HG02678 (cell line): ENCODE results near the gene SAP30BP.

Experiments
- ATAC-seq: cut with Tn5 transposase; IDR thresholded peaks from one replicate; pipeline ENCODE4 v1.9.1; 2021; ENCODE audit warnings: mild to moderate bottlenecking, moderate library complexity; ENCODE audit not compliant: unreplicated experiment

SAP30BP gene

DNA sequence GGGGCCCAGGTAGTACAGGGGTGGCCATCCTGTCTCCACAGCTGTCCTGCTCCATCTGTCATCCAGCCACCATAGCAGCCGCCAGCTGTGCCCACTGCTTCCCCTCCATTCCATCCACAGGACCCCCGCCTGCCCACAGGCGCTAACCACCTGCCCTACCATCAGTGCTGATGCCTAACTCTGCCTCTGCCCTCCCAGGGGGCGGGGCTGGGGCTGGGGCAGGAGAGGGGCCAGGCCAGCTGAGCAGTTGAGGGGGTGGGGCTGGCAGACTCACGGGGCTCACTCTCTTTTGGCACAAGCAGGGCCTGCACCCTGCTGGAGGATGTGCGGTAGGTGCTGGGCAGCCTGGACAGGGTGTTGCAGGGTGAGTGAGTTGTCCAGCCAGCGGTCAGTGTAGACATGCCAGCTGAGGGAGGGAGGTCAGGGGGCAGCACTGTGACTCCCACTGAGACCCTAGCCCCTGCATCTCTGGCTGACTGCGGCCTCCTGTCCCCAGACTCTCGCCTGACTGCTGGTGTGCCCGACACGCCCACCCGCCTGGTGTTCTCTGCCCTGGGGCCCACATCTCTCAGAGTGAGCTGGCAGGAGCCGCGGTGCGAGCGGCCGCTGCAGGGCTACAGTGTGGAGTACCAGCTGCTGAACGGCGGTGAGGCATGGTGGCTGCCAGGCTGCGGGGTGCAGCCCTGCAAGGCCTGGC, 88.2 kb downstream of the SAP30BP start:
- ATAC-seq = no peak

GRCh38 chr17:75755990-75756389, 88.9 kb downstream of the SAP30BP start:
- no peak for ATAC-seq

- no peak for ATAC-seq
Measured at GRCh38 chr17:75756451-75757085, 89.4 kb downstream of the SAP30BP start.

GRCh38 chr17:75757086-75757681, 90.0 kb downstream of the SAP30BP start:
- no peak for ATAC-seq
